Stimulated activated CD4-positive, alpha-beta T cell treated with anti-CD3 and anti-CD28 coated beads, Interleukin-2, amount 100 ng/mL, for 4 hours (primary cell): ENCODE measurements around the gene FANCI.

Experiments
- DNase-seq: peaks from one replicate; pipeline ENCODE4 v3.0.0-alpha.2; 2020; ENCODE audit warnings: low read depth

The FANCI gene

DNA sequence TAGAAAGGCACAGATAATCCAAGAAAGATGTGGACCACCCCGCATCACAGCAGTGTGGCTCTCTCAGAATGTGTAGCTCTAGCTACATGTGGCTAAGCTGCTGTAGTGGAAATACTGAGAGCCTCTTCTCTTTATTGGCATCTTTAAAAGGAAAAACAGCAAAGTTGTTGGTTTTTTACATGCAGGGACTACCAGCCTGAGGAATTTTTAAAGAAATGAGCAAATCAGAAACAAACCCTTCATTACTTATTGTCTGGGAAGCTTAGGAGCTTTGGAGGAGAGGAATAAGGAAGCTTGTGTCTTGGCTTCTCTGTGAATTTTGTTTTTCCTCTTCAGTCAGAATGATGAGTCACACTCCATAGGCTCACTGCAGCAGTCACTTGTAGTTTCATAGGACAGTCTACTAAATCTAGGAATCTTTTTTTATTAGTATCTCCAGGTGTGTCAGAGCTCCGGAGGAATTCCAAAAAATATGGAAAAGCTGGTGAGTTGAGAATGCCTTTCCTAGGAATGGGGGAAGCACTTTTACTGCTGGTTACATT lies 63.3 kb downstream of the FANCI start:
- DNase-seq = no peak

DNA sequence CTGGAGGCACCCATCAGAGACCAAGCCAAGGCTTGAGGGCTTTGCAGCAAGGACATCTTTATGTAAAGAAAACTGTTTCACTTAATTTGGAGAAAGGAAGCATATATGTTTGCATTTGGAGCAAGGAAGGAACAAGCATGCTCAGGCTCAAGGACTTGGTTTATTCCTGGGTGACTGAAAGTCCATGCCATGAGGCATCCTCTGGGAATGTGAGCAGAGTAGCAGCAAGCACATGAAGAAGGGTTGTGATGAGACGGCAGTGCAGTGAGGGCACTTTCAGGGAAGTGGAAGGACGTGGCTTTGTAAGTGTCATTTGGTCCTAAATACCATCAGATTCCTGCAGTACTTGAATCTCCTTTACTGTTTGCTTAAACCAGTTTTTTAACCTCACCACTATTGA lies 64.0 kb downstream of the FANCI start:
- DNase-seq = no peak

DNA sequence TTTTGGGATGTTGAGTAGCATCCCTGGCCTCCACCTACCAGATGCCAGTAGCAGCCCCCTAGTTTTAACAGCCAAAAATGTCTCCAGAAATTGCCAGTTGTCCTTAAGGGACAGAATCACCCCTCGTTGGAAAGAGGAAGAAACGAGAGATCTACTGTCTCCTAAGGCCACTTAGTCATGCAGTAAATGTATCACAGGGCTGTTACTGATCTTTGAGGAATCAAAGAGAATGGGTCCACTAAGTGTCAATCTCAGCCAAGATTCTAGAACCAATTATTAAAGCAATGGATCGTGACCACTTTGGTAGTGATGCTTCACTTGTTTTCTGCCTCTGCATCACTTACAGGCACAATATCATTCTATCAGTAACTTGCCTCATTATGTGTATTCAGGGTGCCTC lies 64.5 kb downstream of the FANCI start:
- DNase-seq = no peak

DNA sequence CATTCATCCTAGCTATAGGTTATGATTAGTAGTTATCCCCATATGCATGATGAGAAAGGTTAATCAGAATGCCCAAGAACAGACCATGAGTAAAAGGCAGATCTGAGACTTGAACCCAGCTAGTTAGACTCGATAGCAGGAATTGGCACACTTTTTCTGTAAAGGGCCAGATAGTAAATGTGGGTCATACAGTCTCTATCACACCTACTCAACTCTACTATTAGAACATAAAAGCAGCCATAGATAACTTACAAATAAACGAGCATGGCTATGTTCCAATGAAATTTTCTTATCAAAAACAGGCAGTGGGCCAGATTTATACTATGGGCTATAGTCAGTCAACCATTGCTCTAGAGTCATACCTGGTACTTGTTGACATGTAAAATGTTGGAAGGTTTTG lies 66.2 kb downstream of the FANCI start:
- DNase-seq = no peak

DNA sequence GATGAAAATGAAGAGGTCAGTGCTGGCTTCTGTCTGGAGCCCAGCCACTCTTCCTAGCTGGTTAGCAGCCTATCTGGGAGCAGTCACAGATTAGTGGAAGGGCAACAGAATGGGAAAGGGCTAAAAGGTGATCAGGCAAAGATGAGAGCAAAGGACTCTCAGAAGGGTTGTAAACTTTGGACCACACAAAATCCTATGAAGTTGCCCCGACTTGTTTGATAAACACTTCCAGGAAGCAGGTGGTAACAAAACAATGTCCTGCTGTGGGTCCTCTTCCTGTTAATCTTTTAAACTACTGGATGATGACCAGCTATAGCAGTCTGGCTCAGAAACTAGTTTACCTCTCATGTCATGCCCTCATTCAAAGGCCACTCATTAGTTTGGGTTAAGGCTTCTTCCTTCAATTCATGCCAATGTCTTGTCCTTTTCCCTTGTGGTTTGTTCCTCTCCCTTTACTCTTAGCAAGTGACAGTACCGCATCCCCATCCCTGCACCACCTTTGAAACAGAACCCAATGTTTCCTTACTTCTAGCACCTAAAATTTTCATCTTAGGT lies 71.7 kb downstream of the FANCI start:
- DNase-seq = no peak

DNA sequence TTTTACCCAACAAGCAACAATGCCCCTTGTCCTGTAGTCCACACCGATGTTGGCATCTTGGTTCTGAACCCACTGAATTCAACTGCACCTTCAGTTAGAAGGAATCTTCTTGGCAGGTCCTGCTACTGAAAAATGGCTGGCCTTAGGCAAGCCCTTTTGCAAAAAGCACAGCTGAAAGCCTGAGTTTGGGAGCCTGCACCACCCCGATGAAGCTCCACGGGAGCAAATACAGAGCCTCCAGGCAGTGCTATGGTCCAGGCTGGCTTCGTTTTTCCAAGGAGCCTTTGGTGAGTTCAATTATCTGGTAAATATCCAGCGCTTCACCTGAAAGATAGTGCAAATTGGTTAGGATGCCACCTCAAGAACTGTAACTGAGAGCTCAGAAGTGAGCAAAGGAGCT lies 72.7 kb downstream of the FANCI start:
- no peak for DNase-seq

DNA sequence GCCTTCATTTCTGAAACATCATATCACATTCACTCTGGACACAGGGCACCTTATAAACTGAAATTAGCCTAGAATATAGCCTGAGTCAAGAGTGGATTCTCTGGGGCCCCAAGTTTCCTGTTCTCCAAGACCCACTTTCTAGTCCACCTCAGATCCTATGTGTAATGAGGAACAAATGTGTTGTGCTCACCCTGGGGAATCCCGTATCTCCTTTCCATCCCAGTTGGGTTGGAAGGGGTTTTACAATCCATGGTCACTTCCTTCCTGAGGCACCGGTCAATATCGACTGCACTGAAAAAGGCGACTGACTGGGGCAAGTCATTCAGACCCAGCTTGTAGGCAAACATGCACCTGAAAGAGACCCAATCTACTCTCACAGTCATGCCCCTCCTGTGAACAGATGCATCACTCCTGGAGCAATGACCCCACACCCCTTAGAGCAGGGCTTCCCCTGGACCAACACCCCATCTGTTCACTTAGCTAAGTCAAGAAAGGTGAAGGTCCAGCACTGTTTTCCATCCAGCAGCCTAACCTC lies 73.5 kb downstream of the FANCI start:
- DNase-seq = no peak

DNA sequence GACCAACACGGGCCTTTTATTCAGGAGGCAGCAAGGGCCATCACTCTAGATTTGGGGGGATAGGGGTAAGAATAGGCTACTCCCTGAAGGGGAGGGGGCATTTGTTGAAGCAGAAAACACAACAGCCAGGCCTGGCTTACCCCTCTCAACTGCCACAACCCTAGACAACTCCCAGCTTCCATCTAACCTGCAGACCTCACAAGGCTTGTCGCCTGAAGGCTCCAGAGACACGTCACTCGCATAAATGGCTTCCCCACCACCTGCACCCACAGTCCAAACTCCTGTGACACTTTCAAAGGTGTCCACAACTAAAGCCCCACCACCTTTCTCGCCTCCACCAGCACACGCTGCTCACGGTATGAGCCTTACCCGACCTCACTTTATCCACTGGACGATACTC lies 75.9 kb downstream of the FANCI start:
- no peak for DNase-seq

DNA sequence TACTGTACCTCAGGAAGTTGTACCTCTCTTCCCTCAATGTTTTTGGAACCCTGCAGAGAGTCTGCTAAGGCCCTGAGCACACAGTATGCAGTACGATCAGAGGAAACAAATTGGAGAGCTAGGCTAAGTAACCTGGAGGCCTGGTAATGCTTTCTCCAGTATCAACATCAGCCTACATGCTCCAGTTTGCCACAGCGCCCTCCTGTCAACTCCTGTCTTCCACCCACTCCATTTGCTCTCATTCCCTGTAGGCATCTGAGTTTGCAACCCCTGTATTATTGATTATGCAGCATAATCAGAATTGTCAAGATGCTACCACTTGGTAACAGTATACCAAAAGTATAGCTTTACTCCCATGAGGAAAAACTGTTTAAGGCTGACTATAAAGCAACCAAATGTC lies 76.4 kb downstream of the FANCI start:
- DNase-seq = no peak

DNA sequence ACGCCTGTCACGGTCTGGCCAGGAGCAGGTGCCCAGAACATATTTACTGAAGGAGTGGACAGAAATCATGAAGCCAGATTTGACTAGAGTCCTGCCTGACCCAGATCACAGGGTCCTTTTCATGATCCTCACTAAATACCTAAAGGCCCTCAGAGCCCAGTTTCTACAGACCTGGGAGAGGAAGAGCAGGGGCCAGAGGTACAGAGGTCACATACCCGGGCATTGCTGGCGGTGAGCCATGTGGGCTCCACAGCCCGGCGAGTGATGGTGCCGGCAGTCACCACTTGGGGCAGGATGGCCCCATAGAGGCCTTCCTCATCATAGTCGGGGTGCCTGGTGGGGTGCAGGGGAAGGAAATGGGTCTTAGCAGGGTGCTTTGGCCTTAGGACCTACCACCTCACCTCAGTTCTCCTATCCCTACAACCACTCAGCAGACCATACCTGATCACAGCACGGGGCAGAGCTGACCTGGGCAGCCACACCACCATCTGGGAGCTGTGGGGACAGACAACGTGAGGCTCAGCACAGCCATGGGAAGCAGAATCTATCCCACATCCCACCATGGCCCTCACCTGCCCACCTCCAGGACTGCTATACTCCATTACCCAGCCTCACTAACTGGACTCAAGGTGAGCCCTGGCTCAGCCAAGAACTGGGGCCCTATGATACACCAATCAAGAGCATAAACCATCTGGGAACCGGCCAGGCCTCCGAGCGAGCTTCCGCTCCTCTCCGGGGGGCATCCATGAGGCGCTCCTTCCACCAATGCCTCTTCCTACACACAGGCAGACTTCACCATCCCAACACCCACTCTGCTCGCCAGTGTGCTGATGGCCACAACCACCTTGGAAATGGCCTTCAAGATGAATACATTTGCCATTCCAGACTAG lies 78.0 kb downstream of the FANCI start:
- DNase-seq = no peak

DNA sequence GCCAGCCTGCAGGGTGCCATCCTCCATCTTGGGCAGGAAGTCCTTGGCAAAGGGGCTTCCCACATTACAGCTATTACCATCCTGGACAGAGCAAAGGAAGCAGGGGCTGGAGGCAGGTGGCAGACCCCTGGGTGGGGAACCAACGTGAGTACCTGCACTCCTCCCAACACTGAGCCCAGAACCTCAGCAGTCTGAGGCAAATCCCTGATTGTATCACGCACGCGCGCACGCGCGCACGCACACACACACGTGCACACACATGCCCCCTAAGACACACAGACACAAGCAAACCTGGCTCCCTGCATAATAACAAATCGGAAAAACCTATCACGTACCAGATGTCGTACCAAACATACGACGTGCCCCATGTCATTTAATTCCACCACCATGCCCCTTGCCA lies 79.0 kb downstream of the FANCI start:
- DNase-seq = no peak

DNA sequence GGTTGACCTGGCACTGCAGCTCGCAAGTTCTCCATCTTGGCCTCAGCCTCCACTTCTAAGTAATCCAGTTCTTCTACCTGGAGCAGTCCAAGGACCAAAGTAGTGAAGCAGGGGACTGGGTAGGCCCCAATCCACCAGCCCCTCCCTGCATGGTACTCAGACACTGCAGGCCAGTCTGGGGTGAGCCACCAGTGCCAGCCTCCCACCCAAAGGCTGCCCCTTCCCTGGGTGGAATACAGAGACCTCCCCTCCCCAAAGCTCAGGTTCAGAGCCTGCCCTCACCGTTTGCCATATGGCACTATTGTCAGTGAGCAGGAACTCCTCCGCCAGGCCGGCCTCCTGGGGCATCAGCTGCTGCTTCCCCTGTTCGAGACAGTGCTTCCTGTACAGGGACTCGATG lies 80.0 kb downstream of the FANCI start:
- DNase-seq = no peak

DNA sequence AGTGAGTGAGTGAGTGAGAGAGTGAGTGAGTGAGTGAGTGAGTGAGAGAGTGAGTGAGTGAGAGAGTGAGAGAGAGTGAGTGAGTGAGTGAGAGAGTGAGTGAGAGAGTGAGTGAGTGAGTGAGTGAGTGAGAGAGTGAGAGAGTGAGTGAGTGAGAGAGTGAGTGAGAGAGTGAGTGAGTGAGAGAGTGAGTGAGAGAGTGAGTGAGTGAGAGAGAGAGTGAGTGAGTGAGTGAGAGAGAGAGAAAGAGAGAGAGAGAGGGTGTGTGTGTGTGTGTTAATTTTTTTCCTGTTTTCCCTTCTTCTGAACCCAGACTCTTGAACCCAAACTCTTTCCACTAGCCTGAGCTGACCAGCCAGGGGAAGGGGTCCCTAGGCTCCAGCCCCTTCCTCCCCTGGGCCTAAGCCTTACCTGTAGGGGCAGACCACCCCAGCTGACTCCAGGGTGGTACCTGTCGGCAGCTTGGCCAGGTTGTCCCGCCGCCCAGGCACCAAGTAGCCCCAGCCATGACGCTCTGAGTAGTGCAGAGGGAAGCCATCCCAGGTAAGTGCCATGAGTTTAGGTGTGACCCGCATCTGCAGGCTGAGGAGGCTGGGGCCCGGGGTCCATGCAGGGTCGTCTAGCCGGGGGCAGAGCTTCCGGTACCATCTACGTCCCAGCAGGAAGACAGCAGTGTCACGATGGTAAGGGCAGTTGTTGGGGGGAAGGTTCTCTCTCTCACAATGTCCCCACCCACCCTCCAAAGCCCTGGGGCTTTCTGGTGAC lies 81.4 kb downstream of the FANCI start:
- DNase-seq = no peak

DNA sequence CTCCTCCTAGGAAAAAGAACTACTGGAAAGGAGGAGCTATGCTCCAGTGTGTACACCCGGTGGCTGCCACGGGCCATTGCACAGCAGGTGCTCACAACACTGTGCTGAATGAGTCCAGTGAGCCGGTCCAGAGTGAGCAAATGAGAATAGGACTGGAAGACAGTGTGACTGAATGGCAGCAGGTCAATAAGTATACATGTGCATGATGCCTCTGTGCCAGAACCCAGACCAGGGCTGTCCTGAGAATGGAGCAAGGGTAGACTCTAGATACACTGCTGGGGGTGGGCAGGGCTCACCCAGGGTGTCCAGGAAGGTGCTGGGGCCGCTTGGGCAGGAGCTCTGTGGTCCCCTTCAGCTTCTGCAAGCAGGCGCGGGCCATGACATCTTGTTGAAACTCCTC lies 82.5 kb downstream of the FANCI start:
- DNase-seq = no peak

DNA sequence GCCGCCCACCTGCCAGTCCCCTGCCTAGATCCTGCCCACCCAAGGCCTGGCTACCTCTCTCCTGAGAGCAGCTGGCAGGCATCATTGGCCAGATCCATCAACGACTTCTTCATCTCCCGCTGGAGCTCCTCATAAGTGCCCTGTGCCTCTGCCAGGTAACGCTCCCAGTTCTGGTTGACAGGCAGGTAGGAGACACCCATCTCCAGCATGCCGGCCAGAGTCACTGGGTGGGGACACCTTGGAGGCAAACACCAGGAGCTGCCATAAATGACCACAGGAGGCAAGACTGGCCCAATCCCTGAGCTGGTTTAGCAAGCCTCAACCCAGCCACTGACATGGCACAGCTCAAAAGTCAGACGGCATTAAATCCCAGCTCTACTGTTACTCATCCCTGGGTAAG lies 83.3 kb downstream of the FANCI start:
- no peak for DNase-seq

DNA sequence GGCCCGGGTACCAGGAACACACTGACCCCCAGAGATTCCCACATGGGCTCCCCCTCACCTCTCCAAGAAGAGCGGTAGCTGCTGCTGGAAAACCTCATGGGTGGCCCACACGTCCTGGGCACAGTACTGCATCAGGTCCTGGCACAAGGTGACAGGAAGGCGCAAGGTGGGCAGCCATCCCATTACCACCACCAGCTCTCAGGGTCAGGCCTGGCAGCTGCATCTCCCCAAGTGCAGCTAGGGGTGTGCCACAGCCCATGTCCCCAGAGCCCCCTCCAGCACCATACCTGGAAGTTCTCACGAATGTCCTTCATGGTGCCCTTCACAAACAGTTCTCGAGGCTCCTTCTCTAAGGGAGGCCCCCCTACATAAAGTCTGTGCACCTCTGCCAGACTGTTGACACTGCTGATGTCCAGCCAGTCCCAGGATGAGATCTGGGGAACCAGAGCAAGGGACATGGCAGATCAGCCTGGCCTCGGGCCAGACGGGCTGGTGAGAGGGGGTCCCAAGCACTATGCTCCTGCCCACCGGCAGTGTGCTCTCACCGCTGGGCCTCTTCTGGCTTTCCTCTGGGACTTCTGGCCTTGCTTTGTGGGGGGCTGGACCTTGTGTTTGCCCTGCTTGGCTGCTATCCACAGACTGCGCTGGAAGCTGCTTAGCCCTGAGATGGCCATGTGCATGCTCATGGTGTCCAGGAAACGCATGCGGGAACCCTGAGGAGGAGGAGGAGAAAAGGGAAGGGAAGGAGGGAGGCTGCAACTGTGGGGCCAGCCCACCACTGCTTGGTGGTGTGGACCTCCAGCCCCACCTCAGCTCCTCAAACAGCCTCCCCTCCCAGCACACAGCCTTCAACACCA lies 84.8 kb downstream of the FANCI start:
- no peak for DNase-seq

DNA sequence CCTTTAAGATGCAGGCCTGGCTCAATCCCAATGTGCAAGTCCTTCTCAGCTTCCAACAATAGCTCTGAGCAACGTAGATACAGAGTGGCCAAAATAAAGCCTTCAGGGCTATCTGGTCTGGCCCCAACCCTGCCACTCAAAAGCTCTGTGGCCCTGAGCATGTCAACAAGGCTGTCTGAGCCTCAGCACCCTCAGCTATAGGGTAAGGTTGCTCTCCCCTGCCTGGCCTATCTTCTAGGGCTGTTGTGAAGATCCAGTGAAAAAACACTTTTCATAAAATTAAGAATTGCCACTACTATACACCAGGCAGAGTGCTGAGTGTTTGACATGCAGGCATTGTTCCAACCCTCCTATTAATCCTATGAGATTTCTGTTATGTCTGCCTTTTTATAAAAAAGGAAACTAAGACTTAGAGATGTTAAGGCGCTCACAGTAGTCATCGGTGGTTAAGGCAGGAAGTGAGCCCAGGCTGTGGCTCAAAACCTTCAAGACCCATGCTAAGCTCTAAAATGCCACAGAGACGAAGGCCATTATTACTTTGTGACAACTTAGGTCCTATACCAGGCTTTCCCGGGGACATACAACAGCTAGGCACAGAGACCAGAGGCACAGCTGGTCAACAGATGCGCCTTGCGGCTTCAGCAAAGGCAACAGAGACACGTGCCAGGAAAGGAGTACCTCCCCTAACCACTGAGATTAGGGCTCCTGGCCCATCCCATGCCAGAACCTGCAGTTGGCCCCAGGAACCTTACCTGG lies 85.7 kb downstream of the FANCI start:
- no peak for DNase-seq

DNA sequence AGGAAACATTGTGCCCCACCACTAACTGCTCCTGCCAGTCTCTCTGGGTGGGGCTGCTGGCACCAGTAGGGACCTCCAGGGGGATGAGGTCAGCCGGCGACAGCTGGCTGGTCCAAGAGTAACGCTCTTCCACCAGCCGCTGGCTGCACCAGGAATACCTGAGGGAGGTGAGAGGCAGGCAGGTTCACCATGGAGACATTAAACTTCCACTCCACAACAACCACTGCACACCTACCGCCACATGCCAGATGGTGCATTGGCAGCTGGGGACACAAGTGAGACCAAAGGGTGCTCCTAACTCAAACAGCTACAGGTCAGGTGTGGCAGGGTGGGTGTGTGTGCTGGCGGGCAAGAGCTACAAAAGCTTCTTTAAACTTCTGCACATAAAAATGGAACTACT lies 86.3 kb downstream of the FANCI start:
- DNase-seq = no peak

DNA sequence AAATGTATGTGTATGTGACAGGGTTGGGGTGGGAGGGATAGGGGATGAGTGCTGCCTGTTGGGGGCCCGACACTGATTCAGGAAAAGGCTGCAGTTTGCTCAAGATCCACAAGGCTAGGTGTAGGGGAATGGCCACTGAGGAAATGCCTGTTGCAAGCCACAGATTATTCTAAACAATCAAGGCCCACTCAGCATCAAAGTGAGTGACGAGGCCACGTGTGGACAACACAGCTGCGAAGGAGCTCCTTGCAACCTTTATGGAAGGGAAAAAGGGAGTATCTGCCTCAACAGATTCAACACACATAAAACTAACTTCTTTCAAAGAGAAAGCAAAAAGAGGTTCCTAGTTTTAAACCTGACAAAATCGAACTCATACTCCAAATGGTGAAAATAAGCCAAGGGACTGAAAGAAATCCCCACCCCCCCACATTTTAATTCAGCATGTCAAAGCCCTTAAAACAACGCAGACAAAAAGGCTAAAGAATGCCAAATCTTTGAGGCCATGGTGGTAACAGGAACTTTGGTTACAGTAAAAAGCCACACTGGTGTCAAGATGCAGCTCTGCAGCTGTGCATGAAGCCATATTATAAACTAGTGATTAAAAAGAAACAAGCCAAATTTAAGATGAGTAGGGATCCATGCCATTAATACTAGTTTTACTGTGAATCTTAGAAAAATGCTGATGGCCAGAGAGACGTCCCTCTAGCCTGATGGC lies 87.3 kb downstream of the FANCI start:
- no peak for DNase-seq

DNA sequence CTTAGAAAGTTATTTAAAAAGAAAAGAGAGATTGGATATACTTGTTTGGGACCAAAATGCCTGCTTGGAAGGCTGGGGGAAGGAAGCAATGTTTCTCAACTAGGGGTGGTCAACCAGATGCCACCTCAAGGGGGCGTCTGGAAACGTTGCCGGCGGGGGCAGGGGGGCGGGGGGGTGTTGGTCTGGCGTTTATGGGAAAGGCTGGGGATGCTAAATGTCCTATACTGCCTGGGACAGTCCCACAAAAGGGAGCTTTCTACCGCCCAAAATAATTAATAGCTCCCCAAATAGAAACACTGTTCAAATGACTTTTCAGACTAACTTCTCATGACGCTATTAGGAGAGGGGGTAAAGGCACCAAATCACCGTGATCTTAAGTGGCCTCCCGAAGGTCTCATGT lies 88.7 kb downstream of the FANCI start:
- DNase-seq = no peak
